ENCODE measurements around the gene MACC1.
"Not testable (repeated sequence)": the region's sequence is repeated elsewhere in the genome, so short reads cannot be mapped to it uniquely, and the experiment has no call there.

Gene MACC1

DNA sequence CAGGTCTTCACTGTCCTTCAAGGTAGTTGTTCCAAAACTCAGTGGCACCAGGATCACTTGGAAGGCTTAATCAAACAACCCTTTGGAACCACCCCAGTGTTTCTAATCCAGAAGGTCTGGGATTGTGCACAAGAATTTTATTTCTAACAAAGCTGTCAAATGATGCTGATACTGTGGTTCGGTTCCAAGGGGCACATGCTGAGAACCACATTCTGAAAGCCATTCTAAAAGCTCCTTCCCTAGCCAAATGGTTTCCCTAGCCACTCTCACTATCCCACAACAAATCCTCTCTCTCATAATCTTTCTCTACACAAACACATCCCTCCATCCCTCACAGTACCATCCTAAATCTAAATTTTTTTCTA lies 52.1 kb downstream of the MACC1 start:
- no peak for DNase-seq

DNA sequence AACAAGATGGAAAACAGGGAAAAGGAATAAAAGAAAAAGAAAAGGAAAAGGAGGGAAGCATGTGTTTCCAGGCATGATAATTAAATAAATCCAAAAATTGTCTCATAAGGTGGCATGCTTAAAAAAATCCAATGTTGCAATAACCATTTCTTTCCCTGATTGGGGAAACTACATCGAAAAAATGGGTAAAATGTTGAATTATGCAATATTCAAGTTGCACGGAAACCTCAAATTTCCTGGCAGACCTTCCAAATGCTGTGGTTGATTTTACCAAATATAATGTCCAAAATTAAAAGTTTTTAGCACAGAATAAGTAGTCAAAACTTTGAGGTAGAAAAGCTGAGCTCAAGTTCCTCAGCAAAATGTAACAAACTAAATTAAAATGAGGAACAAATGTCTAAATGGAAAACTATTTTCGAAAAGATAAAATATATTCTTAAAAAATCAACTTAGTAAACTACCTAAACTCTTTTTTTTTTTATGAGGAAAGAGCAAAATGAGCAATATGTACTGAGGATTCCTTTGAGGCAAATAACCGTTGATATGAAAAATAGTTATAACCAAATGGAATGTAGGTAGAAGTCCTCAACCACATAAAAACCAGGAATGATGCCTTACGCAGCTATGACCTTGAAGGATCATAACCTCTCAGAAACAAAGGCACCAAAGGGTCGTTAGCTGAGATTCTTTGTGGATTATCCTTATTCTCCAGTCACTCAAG lies 52.6 kb downstream of the MACC1 start:
- no peak for DNase-seq

DNA sequence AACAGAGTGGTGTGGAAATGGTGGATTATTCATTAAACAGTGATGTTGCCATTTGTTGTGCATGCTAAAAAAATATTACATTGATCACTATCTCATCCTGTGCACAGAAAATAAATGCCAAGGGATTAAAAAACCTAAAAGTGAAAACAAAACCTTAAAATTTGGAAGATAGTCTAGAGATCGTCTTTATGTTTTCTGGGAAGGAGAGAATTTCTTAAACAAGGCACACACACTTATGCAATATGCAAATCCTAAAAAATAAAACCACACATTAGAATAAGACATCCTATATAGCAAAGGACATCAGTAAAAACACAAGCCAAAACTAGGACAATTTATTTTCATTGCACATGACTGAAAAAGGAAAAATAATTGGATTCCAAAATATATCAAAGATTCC lies 54.5 kb downstream of the MACC1 start:
- no peak for DNase-seq

DNA sequence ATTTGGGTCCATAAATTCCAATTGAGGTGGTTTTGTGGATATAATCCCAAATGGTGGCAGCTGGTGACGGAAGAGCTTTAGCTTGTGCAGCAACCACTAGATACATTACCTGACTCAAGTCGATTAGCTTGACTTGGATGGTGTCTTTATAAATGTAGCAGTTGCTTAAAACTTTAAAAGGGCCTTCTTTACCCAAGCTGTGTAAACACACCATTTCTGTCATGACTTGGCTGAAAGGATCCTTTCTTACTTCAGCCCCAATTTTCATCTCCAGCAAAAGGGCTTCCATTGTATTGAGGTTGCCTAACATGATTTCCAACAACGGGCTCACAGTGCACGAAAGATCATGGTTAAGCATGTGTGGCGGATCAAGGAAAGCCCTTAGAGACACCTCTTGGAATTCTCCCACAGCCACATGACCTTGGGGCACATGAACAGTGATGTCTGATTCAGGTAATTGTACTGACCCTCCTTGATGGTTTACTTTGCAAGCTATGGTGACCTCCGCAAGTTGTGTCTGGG lies 57.9 kb downstream of the MACC1 start:
- no peak for DNase-seq

DNA sequence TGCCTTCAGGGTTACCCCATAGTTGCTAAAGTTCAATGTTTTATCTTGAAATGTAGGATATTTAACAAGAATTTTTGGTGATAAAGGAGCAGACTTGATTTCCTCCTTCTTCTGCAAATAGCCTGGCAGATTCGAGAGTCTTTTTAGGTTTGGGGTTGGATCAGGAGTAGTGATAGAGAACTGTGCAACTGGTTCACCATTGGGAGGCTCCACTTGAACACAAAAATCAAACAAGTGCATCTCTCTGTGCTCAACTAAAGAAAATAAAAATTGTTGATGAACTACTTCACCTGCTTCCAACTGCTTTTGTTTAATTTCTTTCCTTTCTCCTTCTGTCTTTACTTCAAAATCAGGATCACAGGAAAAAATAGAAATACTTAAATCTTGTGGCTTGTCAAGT lies 58.5 kb downstream of the MACC1 start:
- DNase-seq = no peak

DNA sequence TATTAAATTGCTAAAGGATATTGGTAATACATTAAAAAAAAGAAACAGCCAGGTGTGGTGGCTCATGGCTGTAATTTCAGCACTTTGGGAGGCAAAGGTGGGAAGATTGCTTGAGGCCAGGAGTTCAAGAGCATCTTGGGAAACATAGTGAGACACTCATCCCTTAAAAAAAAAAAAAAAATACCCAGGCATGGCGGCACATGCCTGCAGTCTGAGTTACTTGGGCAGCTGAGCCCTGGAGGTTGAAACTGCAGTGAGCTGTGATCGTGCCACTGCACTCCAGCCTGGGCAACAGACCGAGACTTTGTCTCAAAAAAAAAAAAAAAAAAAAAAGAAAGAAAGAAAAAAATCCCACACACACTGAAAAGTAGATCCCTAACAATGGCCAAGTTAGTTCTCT lies 59.7 kb downstream of the MACC1 start:
- DNase-seq = no peak

DNA sequence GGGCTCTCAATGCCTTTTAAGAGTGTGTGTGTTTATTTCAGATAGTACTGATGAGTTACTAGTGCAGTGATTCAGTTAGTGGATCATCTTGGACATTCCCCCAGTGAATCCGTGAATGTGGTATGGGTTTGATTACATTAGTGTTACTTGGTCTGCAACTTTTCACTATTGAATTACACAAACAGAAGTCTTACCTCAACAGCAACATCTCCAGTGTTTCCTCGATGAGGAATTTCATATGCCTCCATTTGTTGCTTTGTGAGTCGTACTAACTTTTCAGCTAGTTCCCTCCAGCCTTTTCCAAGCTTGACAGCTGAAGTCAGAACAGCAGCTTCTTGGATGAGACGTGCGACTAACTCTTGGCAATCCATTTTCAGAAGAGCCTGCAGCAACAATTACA lies 63.2 kb downstream of the MACC1 start:
- no peak for DNase-seq

DNA sequence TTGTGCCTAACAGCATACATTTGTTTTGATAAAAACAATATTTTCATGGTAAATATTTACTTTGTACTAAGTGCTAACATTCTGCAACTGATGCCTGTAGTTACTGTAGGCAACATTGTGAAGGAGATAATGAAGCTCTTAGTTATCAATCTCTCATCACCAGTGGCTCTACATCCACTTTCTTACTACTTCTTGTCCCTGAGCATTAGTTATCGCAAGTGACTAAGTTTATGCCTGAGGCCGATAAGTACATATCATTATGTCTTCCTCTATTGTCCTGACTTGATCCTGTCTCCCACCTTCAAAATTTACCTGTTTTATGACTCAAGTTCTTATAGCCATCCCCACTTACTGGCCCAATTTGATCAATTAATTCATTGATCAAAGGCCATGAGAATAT lies 63.6 kb downstream of the MACC1 start:
- DNase-seq = no peak

DNA sequence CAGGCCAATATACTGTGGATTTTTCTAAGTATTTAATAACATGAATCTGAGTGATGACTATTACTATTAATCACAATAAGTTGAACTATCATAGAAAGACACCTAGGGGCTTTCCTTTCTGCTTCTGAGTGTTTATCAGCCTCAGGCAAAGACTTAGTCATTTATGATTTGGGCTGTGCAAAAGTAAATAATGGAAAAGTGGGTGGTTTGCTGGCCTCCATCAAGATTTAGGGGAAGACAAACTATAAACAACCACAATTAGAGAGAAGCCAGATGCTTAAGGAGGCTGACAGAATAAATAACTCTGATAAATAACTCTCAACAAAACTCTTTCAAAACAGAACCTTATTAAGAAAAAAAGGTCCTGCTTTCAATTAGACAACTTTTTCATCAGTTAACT lies 64.7 kb downstream of the MACC1 start:
- DNase-seq = no peak

DNA sequence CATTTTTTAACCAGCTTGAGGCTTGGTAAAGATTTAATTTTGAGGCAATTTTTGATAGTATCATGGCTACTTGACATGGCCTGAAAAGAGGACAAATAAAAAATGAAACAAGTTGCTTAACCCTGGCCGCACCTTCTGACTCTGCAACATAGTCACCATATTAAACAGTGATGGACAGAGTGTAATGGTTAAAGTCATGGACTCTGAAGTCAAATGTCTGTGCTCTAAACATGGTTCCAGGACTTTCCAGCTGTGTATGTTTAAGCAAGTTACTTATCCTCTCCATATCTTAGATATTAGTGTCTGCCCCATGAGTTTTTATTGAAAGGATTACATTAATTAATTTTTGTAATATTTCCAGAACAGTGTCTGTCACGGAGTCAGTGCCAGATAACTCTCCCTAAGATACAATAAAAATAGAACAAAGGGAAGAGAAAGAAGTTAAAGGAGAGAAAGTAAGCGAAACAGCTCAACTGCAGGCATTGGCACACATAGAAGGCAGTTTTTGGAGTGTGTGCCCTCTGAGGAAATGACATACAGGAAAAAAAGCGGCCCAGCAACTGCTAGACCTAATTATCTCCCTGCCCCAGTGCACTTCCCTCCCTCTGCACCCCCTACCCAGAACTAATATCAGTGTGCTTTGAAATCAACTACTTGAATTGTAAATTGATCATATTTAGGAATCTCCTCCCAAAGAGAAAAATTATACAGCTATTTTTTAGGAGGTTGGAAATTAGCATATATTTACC lies 65.3 kb downstream of the MACC1 start:
- no peak for DNase-seq

DNA sequence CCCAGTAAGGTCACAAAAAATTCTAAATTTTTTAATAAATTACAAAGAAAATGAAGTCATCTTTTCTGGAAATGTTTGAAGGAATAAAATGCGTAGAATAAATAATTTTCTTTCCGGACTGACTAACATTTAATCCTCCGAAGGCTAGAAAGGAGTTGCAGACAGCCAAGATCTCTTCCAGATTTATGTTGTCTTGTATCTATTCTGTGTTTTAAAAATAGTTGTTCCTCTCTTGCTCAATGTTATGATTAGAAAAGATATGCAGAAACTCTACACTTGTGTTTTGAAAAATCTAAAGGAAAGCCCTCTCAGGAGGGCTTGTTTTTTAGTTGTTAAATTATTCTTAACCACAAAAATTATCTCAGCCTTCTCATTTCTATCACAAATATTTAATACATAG lies 70.7 kb downstream of the MACC1 start:
- DNase-seq = no peak

DNA sequence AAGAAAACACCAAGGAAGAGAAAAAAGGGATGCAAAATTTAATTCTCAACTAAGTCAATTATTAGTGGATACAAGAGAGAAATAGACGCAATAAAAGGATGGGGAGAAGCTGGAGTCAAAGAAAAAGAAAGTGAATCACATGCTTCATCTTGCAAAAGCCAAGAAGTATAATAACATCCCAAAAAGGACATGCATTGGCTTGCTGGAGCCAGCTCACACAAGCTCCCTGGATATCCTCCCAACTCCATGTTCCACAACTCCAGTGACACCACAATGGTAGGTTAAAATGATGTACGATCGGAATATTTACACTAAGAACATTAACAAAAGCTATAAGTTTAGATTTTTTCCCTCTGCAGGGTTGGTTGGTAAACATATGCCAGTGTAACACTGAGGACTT lies 72.4 kb downstream of the MACC1 start:
- no peak for DNase-seq

DNA sequence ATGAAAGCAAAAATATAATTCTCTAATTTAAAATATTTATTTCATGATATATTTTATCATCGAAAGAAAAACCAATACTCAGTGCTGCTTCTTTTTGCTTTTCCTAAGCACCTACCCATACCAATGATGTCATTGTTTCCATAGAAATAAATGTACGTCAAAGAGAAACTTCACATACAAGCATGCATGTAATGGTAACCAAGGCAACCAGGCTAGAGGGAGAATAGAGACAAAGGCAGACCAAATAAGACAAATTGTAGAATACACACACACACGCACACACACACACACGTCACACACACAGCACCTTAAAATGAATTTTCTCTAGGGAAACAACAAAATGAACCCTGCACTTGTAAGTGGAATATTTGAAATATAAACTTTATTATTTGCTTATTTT lies 75.5 kb downstream of the MACC1 start:
- no peak for DNase-seq

DNA sequence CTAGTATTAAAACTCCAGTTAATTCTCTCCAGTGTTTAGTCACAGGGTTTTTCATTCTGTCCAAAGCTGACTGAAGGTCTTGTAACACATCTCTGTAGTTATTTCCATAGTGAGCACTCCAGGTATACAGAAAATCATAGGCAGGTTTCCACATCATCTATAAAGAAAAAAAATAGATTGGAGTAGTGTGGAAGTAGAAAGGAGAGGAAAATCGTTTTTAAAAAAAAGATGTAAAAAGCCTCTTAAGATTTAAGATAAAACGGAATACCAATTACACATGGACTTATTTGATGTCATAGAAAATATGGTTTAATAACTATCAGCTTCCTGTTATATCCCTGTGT lies 76.2 kb downstream of the MACC1 start:
- DNase-seq = no peak

DNA sequence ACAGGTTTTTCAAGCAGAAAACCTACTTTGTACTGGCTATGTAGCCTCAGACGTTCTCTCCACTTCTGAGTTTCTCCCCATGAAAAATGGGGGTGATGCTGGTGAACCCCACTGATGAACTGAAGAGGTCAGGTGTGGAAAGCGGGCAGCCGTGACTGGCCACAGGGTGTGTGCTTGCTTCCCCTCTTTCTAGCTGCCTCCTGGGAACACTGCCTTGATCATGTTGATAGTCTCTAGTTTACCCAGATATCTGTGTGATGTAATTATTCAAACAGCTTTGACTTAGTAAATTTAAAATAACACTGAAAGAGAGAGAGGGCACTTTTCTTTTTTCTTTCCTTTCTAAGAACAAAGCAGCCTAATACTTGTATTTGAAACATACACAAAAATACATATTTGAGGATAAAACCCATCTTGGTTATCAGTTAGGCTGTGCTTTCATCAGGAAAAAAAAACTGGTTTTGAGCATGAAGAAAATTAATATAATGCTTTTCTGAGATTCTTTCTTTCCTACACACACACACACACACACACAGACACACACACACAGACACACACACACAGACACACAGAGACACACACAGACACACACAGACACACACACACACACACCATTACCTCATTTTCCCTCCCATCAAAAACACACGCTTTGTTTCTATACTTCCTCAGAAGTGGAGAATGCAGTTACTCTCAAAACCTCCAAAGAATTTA lies 76.7 kb downstream of the MACC1 start:
- no peak for DNase-seq

DNA sequence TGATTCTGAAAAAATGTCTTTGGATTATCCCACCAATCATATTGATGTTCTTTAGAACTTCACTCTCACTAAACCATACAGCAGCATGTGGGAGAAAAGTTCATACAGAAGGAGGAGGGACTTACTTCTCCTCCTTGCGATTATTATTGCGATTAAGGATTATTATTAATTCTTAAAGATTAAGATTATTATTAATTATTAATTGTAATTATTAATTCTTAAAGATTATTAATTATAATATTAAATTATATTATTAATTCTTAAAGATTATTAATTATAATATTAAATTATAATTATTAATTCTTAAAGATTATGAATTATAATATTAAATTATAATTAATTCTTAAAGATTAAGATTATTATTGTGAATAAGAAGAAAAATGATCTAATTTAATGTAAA lies 80.5 kb downstream of the MACC1 start:
- DNase-seq = no peak

DNA sequence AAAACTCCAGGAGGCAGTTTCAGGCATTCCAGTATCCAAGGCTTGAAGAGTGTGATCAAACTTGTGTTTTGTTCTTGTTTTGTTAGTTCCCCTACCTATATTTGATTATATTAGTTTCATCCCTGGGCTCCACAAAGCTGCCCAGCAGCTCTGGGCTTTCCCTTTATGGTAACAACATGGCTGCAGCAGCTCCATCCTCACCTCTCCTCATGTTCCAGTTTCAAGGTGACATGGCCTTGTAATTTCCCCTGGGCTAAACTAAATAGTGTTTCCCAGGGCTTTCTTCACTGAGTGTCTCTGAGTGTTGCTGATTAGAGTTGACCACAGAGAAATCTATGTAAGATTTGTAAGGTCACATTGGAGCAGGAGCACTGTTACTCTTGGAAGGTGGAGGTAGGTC lies 83.4 kb downstream of the MACC1 start:
- DNase-seq = no peak

DNA sequence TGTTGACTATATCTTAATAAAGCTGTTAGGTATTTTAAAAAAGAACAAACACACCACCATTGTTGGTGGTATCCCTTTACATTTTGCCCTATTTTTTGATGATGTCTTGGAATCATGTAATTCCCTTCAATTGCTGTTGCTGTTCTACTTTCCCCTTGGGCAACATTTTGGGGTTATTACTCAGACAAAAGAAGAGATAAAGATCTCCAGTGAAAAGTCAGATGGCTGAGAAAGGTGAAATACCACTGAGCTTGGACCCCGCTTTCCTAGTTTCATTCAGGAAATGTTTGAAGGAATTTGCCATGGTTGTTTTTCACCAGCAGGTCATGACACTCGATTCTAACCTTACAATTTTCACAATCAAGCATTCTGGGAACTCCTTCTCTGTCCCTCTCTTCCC lies 84.6 kb downstream of the MACC1 start:
- DNase-seq = no peak

DNA sequence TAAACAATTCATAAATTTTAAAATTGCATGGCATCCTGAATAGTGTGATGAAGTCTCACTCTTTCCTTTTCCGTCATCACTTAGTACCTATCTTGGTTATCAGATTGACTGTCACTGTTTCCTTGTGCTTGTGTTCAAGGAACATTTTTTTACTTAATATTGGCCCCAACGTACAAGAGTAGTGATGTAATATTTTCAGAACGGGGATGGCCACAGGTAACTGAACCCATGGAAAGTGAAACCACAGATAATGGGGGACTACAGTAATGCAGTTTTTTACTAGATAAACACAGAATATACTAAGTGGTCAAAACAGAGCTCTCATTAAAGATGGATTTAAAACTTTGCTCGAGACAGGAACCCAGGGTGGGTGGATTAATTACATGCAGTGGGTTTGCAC lies 85.4 kb downstream of the MACC1 start:
- DNase-seq = no peak

DNA sequence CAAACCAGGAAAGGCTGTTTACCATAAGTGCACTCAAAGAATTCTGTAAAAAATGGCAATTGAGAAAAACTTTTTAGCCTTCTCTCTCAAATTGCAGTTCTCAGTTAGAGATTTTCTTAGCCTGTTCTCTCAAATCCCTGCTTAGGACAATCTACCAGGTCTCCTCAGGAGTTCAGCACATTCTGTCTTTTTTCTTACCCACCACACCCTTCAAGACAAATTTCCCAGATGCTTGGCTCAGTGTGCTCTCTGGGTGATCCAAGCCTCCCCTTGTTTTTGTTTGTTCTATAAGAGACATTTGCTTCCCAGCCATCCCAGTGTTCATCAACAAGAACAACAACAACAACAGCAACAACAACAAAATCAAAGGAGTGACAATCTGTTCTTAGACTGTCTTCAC lies 87.3 kb downstream of the MACC1 start:
- no peak for DNase-seq

DNA sequence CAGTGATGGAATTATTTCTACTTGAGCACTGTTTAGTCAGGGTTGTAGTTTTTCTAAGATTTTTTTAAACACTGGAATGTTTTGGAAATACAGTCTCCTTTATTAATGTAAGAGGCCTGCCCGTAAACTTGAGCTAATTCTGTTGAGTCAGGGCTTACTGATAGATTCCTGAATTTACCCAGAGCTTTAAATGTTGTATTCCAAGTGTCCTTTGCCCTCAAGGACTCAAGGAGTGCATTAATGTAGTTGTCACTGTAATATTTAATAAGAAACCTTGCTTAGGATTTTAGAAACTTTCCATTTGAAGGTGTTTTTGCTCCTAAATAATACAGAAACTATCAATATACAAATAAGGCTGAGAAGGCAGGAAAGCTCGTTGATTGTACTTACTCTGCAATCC lies 89.2 kb downstream of the MACC1 start:
- no peak for DNase-seq

DNA sequence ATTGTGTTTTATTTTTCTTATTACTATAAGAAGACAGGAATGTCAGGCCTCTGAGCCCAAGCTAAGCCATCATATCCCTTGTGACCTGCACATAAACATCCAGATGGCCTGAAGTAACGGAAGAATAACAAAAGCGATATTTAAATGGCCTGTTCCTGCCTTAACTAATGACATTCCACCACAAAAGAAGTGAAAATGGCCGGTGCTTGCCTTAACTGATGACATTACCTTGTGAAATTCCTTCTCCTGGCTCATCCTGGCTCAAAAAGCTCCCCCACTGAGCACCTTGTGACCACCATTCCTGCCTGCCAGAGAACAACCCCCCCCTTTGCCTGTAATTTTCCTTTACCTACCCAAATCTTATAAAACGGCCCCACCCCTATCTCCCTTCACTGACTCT lies 91.1 kb downstream of the MACC1 start:
- not testable (repeated sequence) for DNase-seq

DNA sequence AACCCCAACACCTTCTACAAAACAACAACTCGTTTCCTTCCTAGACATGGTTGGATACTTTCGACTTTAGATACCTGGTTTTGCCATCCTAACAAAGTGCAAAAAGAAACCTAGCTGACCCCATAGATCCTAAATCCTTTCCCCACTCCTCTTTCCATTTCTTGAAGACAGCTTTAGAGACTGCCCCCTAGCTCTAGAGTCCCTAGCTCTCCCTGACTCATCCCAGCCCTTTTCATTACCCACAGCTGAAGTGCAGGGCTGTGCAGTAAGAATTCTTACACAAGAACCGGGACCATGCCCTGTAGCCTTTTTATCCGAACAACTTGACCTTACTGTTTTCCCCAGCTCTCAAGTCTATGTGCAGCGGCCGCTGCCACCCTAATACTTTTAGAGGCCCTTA lies 93.1 kb downstream of the MACC1 start:
- not testable (repeated sequence) for DNase-seq

DNA sequence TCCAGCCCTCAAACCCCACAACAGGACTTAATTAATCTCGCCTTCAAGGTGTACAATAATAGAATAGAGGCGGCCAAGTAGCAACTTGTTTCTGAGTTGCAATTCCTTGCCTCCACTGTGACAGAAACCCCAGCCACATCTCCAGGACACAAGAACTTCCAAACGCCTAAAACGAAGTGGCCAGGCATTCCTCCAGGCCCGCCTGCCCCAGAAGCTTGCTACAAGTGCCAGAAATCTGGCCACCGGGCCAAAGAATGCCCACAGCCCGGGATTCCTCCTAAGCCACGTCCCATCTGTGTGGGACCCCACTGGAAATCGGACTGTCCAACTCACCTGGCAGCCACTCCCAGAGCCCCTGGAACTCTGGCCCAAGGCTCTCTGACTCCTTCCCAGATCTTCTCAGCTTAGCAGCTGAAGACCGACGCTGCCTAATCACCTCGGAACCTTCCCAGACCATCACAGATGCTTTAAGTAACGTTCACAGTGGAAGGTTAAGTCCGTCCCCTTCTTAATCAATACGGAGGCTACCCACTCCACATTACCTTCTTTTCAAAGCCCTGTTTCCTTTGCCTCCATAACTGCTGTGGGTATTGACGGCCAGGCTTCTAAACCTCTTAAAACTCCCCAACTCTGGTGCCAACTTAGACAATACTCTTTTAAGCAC lies 94.4 kb downstream of the MACC1 start:
- not testable (repeated sequence) for DNase-seq
